Vagina (tissue), 2 donors: ENCODE results near the gene MUC22.

Experiments
- POLR2A ChIP-seq, 2 donors: fragments of 450-650 bp; IDR thresholded peaks; one replicate each; pipeline ENCODE4 v1.6.1; 2017; ENCODE audit warnings: antibody characterized with exemption in 2 of 2, mild to moderate bottlenecking in 2 of 2, moderate library complexity in 2 of 2
- TF ChIP-seq, protein P1 (sequence below), 3 experiments: fragments of 450-650 bp in 2 of 3; fragments of 200-600 bp in 1 of 3; sonication (generic) in 1 of 3; IDR thresholded peaks; one replicate each; pipeline ENCODE4 v1.5.1; 2017 to 2019; ENCODE audit warnings: antibody characterized with exemption in 3 of 3, mild to moderate bottlenecking in 2 of 3, moderate library complexity in 2 of 3

DNA sequence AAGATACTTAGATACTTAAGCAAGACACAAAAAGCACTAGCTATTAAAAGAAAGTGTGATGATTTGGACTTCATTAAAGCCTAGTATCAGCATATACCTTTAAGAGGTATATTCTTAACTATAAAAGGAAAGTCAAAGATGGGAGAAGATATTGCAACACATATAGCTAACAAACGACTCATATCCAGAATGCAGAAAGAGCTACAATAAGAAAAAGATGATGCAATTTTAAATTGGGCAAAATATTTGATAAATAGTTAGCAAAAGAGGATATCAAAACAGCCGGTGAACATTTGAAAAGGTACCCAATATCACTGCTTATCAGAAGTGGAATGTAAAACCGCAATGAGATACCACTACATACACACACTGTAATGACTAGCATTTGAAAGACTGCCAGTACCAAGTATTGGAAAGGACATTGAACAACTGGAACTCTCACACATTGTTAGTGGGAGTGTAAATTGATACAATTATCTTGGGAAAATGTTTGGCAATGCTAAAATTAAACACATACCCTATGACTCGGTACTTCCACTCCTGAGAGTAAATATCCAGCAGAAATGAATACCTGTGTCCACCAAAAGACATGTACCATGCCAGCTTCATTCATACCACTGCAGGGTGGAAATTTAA lies 25.7 kb downstream of the MUC22 start:
- no peak for TF ChIP-seq POLR2A (IDR thresholded peaks at IDR 0.05)
- TF ChIP-seq, protein P1, sequence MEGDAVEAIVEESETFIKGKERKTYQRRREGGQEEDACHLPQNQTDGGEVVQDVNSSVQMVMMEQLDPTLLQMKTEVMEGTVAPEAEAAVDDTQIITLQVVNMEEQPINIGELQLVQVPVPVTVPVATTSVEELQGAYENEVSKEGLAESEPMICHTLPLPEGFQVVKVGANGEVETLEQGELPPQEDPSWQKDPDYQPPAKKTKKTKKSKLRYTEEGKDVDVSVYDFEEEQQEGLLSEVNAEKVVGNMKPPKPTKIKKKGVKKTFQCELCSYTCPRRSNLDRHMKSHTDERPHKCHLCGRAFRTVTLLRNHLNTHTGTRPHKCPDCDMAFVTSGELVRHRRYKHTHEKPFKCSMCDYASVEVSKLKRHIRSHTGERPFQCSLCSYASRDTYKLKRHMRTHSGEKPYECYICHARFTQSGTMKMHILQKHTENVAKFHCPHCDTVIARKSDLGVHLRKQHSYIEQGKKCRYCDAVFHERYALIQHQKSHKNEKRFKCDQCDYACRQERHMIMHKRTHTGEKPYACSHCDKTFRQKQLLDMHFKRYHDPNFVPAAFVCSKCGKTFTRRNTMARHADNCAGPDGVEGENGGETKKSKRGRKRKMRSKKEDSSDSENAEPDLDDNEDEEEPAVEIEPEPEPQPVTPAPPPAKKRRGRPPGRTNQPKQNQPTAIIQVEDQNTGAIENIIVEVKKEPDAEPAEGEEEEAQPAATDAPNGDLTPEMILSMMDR (IDR thresholded peaks at IDR 0.05) = no peak
